Mononuclear cell (primary cell): ENCODE measurements around the gene CAPN9. TPM values are rescaled to one million over a fixed set of nuclear protein-coding genes. Genes with fewer than 3 reads are reported as not detected.

ENCODE experiments used
- H3K27me3 ChIP-seq: 2 replicates; pipeline ENCODE4 v1.6.0; 2011; ENCODE audit warnings: low read length, control low read depth; ENCODE audit not compliant: insufficient read depth
- H3K4me1 ChIP-seq: 2 replicates; pipeline ENCODE4 v1.5.1; 2011; ENCODE audit warnings: mild to moderate bottlenecking, low read length, control low read depth; ENCODE audit not compliant: insufficient read depth
- H3K4me3 ChIP-seq: 2 replicates; pipeline ENCODE4 v1.5.1; 2011; ENCODE audit warnings: mild to moderate bottlenecking, low read length, moderate library complexity
- H3K9me3 ChIP-seq: 2 replicates; pipeline ENCODE4 v1.5.1; 2011; ENCODE audit warnings: low read depth, mild to moderate bottlenecking, control low read depth, low read length
- total RNA-seq: library from RNA; depleted of rRNA; stranded (reverse); fragments of >200 nt; gene quantifications from one replicate; pipeline ENCODE4 v1.2.3, GENCODE V29; 2012

Gene CAPN9
- total RNA-seq, 1 donor: not detected

DNA sequence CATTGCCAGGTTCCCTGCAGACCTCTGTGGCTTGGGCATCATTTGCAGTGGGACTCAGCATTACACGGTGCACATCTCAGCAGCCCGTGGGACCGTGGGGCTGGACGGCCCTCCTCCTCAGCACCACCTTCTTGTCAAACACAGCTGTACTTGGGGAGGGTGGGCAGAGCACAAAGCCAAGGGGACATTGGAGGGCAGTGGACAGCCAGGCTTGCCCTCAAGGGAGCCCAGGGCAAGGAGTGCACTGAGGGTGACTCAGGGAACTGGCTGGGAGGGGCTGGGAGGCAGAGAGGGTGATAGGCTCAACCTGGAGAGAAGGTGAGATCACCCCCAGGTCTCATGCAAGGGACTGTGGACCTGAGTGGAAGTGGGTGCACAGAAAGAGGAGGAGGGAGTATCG, 3.4 kb downstream of the CAPN9 start:
- Histone ChIP-seq H3K27me3 (no peaks in the 10 kb centered on the region), H3K4me1 (no peaks in the 10 kb centered on the region), H3K4me3 (no peak overlapping the region), H3K9me3 (no peaks in the 10 kb centered on the region)

DNA sequence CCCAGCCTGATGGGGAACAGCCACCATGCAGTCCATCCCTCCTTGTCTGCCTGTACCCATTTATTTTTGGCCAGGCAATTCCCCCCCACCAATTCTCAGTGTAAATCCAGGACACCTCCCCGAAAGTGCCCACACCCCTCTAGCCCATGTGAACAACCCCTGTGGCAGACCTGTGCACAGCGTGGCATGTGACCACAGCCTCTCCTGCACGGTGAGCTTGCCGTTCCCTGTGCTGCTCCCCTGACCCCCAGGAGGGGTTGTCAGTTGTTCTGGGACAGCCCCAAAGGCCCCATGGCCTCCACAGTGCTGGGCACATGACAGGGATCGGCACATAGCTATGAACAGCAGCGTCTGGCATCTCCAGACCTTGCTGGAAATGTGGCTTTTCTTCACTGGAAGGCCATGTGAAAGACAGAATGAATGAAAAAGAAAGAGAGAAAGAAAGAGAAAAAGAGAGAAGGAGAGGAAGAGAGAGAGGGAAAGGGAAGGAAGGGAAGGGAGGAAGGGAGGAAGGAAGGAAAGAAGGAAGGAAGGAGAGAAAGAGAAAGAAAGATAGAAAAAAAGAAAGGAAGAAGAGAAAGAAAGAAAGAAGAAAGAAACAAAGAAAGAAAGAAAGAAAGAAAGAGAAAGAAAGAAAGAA, 3.9 kb downstream of the CAPN9 start:
- Histone ChIP-seq H3K9me3 (no peaks in the 10 kb centered on the region), H3K4me3 (no peak overlapping the region), H3K4me1 (no peaks in the 10 kb centered on the region), H3K27me3 (no peaks in the 10 kb centered on the region)

DNA sequence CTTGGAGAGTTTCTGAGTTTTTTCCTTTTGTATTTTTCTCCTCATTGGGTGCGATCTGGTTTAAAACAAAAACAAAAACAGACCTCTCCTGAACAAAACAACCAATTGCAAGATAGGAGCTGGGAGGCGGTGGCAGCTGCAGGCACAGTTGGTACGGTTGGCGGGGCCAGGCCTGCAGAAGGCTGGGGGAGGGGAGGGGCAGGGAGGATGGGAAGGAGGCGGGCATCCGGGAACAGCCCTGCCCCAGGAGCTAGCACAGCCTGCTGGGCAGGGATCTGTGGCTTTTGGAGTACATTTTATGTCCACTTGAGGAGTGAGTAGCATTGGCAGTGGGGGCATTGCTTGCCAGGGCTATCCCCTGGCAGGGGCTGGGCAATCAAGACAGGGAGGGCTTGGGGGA, 5.2 kb downstream of the CAPN9 start:
- Histone ChIP-seq H3K9me3 (no peaks in the 10 kb centered on the region), H3K4me3 (no peak overlapping the region), H3K4me1 (no peaks in the 10 kb centered on the region), H3K27me3 (no peaks in the 10 kb centered on the region)

DNA sequence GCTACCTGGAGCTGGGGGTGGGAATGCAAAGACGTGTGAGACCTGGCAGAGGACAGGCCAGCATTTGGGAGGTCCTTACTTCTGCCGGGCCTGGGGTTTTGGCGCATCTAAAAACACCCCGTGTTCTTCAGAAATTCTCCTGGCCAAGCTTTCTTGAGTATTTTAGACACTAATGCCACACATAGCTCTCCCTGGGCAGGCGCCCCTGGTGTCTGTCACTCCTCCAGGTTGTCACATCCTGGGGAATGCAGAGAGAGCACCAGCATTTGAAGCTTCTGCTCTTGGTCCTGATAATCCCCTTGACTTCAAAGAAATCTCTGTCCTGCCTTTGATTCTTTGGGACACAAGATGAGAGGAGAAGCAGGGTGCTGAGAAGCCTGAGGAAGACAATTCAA, 6.0 kb downstream of the CAPN9 start:
- H3K4me3 ChIP-seq: no peak overlapping the region

DNA sequence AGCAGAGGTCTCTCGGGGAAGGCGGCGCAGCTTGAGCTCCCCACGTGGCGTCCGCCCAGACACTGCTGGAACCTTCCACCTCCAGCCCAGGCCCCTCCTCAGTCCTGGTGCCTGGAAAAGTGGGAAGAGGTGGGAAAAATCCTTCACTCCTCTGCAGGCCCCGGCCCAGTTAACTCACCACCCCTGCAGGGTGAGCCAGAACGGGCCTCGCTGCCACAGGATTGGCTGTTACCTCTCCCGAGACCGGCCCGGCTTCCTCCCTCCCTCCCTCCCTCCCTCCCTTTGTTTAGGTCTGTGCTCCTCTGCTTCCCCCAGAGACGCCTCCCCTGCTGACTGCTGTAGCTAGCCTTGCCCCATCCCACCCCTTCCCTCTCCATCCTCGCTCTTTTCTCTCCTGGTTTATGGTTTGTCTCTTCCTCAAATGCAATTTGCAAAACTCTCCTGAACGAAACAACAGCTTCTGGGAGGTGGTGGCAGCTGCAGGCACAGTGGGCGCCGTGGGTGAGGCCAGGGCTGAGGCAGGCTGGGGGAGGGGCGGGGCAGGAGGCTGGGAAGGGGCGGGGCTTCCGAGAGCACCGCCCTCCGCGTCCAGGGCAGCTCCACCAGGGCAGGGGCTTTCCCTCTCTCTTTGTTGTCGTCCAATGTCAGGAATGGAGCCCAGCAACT, 6.5 kb downstream of the CAPN9 start:
- Histone ChIP-seq H3K4me1 (no peaks in the 10 kb centered on the region), H3K9me3 (no peaks in the 10 kb centered on the region), H3K27me3 (no peaks in the 10 kb centered on the region), H3K4me3 (no peak overlapping the region)

More for the DNA sequence above, 6.0 kb downstream of the CAPN9 start:
- no peaks in the 10 kb centered on the region for H3K4me1 ChIP-seq
- no peaks in the 10 kb centered on the region for H3K27me3 ChIP-seq
- no peaks in the 10 kb centered on the region for H3K9me3 ChIP-seq

DNA sequence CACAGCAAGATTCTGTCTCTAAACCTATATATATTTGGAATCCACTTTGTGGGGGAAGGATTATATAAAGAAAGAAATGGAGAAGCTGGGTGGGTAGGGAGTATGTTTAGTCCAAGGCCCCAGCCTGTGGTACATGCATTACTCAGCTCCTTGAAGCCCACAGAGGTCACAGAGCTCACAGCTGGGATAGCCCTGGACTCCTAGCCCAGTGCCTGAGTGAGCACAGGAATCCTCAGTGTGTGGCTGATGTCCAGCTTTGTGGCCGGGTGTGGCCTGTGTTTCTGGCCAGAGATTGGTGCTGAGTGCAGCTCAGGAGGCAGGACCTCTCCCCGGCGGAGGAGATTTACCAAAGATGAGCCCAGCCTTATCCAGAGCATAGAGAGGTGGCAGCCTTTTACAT, 7.6 kb downstream of the CAPN9 start:
- Histone ChIP-seq H3K27me3 (no peaks in the 10 kb centered on the region), H3K4me3 (no peak overlapping the region), H3K4me1 (no peaks in the 10 kb centered on the region), H3K9me3 (no peaks in the 10 kb centered on the region)

DNA sequence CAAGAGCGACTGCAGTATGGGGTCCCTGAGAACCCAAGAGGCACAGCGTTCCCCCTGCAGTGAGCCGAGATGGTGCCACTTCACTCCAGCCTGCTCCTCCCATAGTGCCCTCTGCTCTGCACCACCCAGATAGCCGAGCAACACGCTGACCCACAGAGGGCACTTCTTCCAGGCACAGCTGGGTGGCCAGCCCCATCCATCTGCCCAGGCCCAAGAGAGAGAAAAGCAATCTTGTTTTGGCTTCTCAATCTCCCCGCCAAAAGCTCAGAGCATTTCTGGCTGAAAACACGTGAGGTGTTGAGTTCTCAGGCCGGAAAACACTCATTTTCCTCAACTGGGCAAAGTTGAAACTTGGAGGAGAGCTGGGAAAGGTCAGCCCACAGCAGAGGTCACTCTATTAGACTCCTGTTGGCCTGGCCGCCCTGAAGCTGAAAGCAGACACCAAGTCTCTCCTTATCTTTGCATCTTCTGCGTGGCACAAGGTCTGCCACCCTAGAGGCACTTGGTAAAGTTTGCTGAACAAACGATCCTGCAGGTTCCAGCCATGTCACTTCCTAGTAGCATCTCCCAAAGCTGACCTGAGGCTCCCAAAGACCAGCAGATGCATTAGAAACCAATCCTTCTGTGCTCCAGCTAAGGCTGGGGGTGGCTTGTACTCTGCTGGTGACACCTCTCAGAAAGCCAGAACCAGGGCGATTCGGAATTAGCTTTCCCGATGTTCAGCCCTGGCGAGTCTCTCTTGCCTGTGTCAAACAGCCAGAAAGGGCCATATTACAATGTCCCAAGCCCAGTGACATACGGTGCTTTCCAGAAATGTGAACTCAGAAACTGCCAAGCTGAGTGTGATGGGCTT, 10.9 kb downstream of the CAPN9 start:
- no peaks in the 10 kb centered on the region for H3K9me3 ChIP-seq
- H3K4me3 ChIP-seq: no peak overlapping the region
- H3K4me1 ChIP-seq: no peaks in the 10 kb centered on the region
- H3K27me3 ChIP-seq: no peaks in the 10 kb centered on the region

DNA sequence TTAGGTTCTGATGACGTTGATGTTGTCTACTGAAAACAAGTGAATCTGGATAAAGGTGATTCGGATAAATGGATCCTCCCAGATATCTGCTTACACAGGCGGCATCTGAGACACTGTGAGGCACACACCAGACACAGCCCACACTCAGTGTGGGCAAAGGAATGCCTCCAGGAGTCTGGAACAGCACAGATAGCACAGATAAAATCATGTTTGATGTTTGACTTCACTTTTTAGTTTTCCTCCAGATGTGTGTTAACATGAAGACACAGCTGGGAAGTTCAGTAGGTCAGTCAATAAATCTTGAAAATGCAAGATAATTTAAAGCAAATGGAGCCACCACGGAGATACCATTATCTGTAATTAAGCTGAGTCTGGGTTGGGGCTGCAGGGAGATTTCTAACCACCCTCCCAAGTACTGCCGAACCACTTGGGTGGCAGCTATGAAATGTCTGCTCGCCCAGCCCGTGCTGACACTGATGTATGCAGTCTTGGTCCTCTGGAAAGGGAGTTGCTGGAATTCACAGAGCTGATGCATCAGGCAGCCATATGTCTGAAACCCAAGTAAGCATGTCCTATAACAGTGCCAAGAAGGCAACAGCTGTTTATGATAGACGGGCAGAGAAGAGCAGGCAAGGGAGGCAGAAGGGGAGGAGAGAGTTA, 11.7 kb downstream of the CAPN9 start:
- Histone ChIP-seq H3K4me3 (no peak overlapping the region), H3K9me3 (no peaks in the 10 kb centered on the region), H3K4me1 (no peaks in the 10 kb centered on the region), H3K27me3 (no peaks in the 10 kb centered on the region)

DNA sequence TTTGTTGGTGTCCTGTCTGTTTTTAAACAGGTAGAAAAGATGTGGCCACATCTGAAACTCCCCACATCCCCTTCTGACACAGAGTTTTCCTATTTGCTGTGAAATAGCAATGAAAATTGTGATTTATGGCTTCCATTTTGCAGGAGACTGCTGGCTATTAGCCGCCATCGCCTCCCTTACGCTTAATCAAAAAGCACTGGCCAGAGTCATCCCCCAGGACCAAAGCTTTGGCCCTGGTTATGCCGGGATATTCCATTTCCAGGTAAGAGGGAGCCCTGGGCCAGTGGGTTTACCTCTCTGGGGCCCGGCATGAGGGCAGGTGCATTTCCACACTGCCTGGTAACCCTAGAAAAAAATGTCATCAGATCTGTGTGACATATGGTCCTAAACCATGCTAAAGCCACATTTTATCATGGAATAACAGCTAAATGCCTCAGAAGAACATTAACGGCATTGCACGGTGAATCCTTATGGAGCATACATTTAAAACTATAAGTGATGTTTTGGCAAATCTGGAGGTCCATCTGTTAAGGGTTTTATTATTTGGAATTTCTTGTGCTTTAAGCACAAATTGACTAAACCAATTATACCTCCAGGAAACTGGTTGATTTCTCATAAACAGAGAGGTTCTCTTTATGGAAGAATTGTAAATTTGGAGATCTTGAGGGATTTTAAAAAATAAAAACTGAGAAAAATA, 12.3 kb downstream of the CAPN9 start:
- Histone ChIP-seq H3K27me3 (no peaks in the 10 kb centered on the region), H3K4me3 (no peak overlapping the region), H3K4me1 (no peaks in the 10 kb centered on the region), H3K9me3 (no peaks in the 10 kb centered on the region)

DNA sequence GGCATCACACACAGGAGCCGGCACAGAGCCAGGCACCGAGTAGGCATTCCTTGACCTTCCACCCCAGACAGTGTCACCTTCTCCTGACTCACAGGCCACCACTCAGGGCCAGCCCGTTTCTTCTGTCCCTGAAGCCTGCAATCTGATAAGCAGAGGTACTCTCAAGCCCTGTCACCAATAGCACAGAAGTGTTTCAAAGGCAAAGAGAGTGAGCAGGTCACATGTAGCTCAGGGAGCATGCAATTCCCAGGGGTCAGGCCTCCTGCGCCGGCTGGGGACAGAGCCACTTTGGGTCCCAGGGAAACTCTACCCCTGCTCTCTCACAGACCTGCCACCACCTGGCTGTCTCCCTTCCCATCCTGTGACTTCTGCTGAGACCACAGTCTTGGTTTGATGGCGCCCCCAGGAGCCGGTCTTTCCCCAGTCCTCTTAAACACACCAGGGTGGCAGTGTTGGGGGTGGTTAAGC, 13.2 kb downstream of the CAPN9 start:
- Histone ChIP-seq H3K27me3 (no peaks in the 10 kb centered on the region), H3K4me3 (no peak overlapping the region), H3K9me3 (no peaks in the 10 kb centered on the region)

DNA sequence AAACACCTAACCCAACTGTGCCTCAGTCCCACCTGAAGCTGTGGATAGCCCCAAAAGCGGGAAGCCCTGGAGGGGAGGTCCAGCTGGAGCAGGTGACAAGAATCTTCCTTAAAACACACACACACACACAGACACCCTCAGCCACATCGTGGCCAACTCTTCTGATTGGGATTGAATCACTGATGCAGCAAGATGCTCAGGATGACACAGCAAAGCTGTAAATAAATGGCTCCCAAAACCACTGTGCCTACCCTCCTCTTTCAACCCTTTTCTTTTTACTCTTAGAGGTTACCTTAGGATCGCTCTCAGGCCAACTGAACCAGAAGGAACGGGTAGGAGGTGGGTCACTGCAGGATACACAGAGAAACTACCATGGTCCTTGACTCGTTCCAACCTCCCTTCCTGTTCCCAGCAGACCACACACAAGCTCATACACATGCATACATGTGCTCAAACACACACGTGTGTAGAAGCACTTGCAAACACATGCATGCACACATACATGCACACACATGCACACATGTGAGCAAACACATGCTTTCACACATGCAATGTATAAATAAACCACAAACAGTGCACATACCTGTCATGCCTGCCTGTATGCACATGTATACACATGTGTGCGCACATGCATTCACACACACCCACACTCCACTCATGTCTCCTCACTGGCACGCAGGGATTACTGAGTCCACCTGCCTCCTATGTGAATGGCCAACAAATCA, 14.4 kb downstream of the CAPN9 start:
- Histone ChIP-seq H3K9me3 (no peaks in the 10 kb centered on the region), H3K27me3 (no peaks in the 10 kb centered on the region), H3K4me3 (no peak overlapping the region), H3K4me1 (no peaks in the 10 kb centered on the region)

More for the DNA sequence above, 13.2 kb downstream of the CAPN9 start:
- H3K4me1 ChIP-seq: no peaks in the 10 kb centered on the region

DNA sequence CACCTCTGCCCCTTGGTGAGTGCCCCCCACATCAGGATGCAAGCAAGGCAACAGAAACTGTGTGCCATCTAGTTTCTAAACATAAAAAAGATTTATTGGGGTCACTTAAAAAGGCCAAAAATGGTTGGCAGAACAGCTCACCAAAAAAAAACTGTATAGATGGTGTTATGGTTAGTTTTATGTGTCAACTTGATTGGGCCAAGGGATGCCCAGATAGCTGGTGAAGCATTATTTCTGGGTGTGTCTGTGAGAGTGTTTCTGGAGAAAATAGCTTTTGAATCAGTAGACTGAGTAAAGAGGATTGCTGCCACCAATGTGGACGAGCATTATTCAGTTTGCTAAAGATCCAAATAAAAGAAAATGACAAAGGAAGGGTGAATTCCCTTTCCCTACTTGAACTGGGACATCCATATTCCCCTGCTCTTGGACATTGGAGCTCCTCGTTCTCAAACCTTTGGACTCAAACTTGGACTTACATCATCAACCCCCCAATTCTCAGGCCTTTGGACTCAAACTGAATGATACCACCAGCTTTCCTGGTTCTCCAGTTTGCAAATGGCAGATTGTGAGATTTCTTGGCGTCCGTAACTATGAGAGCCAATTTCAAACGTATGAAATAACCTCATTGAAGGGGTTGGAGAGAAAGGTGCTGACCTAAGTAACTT, 16.9 kb downstream of the CAPN9 start:
- Histone ChIP-seq H3K4me3 (no peak overlapping the region), H3K9me3 (no peaks in the 10 kb centered on the region), H3K27me3 (no peaks in the 10 kb centered on the region), H3K4me1 (no peaks in the 10 kb centered on the region)

DNA sequence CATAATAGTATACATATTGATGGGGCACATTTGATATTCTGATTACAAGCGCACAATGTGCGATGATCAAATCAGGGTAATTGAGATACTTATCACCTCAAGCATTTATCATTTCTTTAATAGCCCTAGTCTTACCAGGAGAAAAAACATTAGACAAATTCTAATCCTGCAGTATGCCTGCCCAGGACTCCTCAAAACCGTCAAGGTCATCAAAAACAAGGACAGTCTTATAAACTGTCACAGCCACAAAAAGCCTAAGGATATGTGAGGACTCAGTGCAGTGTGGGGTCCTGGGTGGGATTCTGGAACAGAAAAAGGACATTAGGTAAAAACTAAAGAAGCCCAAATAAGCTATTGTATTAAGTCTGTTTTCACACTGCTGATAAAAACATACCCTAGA, 19.1 kb downstream of the CAPN9 start:
- H3K9me3 ChIP-seq: no peaks in the 10 kb centered on the region
- no peak overlapping the region for H3K4me3 ChIP-seq
- H3K4me1 ChIP-seq: no peaks in the 10 kb centered on the region
- H3K27me3 ChIP-seq: no peaks in the 10 kb centered on the region
